Choroid plexus epithelial cell (primary cell): Measurements from ENCODE around the gene AOPEP.

Experiments
- DNase-seq: peaks from one replicate; pipeline ENCODE4 v3.0.0-alpha.2; 2010; ENCODE audit warnings: low read depth
- H3K4me3 ChIP-seq: 2 replicates; pipeline ENCODE4 v1.5.1; 2011; ENCODE audit warnings: low read depth, mild to moderate bottlenecking, control low read depth, low read length, moderate library complexity
- TF ChIP-seq, protein P1 (sequence below): conservative IDR thresholded peaks from 2 replicates; pipeline ENCODE4 v1.5.1; 2011; ENCODE audit warnings: low read depth, mild to moderate bottlenecking, control low read depth, inconsistent platforms, low read length, moderate library complexity

AOPEP gene

GRCh38 chr9:95047452-95048224 is 321.1 kb downstream of the AOPEP start:
- TF ChIP-seq, protein P1, sequence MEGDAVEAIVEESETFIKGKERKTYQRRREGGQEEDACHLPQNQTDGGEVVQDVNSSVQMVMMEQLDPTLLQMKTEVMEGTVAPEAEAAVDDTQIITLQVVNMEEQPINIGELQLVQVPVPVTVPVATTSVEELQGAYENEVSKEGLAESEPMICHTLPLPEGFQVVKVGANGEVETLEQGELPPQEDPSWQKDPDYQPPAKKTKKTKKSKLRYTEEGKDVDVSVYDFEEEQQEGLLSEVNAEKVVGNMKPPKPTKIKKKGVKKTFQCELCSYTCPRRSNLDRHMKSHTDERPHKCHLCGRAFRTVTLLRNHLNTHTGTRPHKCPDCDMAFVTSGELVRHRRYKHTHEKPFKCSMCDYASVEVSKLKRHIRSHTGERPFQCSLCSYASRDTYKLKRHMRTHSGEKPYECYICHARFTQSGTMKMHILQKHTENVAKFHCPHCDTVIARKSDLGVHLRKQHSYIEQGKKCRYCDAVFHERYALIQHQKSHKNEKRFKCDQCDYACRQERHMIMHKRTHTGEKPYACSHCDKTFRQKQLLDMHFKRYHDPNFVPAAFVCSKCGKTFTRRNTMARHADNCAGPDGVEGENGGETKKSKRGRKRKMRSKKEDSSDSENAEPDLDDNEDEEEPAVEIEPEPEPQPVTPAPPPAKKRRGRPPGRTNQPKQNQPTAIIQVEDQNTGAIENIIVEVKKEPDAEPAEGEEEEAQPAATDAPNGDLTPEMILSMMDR, result no peak
- peak overlapping the region; percentile 68 for H3K4me3 ChIP-seq
- no peak for DNase-seq

DNA sequence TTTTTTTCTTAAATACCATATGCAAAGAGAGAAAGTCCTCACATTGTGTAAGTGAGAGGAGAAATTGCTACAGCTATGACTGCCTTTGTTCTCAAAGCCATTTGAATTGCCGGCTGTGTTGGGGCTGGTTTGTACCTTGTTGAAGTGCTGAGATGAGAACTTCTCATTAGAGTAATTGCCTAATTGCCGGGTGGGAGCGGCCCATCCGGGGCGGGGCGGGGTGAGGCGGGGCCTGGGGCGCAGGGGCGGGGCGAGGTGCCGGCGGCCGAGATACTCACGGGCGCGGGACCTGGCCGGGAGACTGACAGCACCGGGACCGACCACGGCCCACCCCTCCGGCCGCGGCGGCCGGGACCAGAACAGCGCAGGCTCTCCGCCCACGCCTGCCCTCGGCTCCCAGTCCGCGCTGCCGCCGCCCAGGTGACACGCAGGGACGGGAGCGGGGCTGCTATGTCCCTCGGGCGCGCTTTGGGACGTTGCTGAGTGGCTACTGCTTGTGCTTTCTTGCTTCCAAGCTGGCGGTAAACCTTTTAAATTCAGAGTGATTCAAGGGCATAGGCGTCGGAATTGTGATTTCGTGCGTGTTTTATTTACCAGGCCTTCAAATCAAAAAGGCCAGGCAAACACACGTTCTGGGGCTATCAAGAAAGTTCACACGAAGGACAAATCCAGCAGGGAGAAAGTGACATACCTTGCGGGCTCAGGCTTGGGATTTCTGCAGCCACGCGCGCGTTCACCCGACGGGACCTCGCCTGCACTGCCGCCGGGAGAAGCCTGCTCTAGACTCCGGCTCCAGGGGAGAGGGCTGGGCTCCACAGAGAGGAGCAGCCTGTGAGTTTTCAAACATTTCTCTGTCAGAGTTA is 322.0 kb downstream of the AOPEP start:
- TF ChIP-seq, protein P1, result no peak
- peak; percentile 43 for DNase-seq
- H3K4me3 ChIP-seq, result peak overlapping the region; percentile 68

DNA sequence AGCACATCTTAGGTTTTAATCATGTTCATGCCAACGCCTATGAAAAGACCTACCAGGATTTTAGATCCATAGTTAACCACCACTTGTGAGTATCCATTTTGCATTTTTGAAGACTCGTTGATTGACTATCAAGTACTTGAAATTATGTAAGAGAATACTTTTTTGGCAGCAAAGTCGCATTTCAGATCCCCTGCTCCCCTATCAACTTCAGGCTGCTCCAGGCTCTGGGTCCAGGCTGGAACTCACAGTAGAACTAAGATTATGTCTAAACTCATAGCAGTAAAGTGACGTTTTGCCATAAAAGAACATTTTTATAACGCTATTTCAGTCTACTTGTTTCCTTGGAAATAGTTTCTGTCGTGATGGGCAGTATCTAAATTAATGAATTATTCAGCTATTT is 323.3 kb downstream of the AOPEP start:
- no peak overlapping the region for H3K4me3 ChIP-seq
- DNase-seq, result no peak
- TF ChIP-seq, protein P1, result no peak

DNA sequence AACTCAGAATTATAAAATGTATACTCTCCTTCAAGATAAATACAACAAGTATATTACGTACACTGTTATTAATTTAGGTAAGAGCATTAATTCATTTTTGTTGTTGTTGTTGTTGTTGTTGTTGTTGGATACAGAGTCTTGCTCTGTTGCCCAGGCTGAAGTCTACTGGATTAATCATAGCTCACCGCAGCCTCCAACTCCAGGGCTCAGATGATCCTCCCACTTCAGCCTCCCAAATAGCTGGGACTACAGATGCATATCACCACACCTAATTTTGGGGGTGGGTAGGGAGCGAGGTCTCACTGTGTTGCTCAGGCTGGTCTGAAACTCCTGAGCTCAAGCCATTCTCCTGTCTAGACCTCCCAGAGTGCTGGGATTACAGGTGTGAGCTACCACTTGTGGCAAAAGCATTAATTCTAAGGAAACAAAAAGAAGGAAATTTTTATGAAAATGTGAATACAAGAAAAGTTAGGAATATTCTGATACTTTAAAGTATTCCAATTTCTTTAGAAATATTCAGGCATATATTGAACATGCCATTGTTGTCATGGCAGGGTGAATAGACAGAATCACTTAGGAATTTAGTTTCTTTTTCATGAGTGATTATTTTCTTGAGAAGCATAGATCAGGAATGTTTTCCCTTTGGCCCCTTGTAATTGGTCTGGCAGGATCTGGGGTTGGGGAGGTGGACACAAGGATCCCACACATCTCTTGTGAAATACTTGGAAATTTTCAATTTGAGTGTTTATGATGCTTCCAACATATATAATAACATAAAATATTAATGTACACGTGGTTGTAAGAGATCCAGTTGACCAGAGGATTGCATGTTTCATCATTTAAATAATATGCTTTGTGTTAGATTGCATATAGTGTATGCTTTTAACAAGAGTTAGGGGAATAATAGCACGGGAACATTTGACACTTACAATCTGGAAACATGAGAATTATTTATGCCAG is 327.4 kb downstream of the AOPEP start:
- DNase-seq, result peak; percentile 30
- no peak overlapping the region for H3K4me3 ChIP-seq

DNA sequence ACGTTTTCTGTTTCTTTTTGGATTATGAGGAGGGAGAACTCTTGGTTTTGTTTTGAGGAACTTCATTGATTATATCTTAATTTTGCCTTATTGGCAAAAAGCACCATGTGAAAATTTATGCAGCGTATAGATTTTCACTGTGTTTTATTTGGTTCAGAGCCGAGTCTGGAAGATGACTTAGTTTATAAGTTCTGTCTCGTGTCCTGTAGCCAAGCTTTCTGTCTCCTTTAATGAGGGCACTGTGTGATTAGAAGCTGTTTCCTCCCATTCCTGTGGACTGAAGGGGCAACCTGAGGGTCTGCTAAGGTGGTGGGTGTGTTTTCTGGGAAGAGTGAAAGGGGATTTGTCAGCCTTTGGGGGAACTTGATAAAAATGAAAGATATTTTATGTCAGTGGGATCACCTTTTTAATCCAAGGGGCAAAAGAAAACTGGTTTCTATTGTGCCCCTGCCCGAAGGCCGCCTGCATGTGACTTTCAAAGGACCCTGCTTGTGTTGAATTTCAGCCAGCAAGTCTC is 328.9 kb downstream of the AOPEP start:
- no peak for DNase-seq
- no peak overlapping the region for H3K4me3 ChIP-seq
- TF ChIP-seq, protein P1, result no peak

More for the DNA sequence above, 327.4 kb downstream of the AOPEP start:
- TF ChIP-seq, protein P1, result no peak

DNA sequence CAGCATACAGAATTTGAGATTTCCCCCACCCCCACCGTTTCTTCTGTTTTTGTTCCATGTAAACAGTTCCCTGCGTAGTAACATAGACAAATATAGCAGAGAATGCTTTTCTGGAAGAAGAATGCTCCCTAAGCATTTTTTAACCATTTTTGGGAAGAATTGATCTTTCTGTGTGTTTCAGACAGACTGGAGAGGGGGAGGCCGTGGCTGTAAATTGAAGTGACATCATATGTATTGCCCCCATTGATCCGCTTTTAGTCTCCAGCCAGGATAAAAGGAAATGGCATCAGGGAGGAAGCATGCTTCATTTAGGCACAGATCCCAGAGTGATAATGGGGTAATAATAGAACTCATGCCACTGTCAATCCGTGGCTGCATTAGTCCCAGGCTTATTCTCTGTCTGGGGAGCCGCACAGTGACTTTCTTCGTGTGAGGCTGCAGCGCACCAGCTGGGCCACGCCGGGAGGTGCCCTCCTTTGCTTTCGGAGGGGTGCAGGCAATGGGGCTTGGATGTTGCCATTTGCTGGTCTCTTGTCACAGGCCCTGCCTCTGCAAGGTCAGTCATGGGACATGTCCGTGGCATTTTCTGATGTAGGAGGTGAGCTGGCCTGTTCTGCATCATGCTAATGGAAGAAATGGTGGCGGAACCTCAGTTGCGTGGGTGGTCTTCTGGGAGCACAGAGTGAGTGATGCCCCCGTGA is 329.5 kb downstream of the AOPEP start:
- DNase-seq, result peak; percentile 72
- H3K4me3 ChIP-seq, result no peak overlapping the region
- TF ChIP-seq, protein P1, result no peak
